Activated CD8-positive, alpha-beta memory T cell treated with anti-CD3 and anti-CD28 coated beads, Interleukin-2, amount 50 U/mL, for 24 hours (primary cell): ENCODE measurements around the gene ZNF775.

Experiments
- DNase-seq: peaks from one replicate; pipeline ENCODE4 v3.0.0-alpha.2; 2020; ENCODE audit errors: extremely low read depth

Gene ZNF775

DNA sequence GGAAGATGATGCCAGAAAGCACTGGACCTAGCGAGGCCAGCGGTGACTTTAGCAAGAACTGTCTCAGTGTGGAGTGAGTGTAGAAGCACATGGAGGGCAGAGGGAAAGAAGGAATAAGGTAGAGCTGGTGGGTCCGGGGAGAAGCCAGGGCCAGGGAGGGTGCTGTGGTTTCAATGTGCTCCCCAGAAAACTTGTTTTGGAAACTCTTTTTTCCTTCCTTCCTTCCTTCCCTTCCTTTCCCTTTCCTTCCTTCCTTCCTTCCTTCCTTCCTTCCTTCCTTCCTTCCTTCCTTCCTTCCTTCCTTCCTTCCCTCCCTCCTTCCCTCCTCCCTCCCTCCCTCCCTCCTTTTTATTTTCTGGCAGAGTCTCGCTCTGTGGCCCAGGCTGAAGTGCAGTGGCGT is 32.2 kb upstream of the ZNF775 start:
- no peak for DNase-seq

DNA sequence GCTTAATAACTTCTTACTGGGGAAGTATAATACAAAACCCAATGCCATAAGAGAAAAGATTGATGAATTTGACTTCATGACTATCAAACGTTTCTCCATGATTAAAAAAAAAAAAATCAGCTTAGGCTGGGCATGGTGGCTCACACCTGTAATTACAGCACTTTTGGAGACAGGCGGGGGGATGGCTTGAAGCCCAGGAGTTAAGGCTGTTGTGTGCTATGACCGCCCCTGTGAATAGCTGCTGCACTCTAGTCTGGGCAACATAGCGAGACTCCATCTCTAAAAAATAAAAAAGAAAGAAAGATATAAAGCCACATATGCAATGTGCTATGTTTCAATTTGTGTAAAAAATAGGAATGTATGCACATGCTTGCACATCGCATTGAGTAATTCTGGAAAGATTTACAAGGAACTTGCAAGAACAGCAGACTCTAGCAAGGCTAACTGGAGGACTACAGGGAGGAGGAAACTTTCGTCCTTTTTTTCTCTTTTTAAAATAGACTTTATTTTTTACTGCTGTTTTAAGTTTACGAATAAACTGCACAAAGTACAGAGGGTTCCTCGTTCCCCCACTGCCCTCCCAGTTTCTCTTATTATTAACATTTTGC is 27.4 kb upstream of the ZNF775 start:
- DNase-seq: no peak

DNA sequence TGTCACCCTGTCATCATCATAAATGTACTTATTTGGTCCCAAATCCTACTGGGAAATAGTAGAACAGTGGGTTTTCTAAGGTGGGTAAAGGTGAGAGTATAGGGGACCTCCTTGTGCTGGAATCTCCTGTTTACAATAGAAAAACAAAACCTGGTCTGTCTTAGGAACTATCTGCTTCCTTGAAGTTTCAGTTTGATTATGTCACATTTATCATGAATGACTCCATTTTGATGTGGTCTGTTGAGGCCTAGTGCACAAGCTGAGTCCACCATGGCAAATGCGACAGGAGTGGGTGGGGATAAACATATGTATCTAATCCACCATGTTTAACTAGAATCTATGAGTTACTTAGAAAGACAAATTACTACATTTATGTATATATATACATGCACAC is 23.5 kb upstream of the ZNF775 start:
- DNase-seq: no peak

DNA sequence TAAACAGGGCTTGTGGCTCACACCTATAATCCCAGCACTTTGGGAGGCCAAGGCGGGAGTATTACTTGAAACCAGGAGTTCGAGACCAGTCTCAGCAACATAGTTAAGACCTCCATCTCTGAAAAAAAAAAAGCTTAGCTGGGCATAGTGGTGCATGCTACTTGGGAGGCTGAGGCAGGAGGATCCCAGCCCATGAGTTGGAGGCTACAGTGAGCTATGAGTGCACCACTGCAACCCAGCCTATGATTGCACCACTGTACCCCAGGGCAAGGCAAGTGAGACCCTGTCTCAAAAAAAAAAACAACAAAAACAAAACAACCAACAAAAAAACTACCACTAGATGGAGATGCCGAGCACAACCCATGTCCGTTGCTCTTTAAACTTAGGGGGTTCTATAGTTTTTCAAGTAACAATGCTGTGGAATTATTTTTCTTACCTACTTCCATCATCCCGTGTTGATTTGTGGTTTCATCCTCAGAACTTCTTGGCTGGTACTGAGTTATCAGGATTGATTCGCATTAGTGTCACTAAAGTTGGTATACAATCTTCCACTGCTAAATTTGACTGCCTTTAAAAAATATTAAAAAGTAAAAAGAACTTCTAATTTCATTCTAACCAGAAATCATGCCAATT is 22.7 kb upstream of the ZNF775 start:
- DNase-seq: no peak

DNA sequence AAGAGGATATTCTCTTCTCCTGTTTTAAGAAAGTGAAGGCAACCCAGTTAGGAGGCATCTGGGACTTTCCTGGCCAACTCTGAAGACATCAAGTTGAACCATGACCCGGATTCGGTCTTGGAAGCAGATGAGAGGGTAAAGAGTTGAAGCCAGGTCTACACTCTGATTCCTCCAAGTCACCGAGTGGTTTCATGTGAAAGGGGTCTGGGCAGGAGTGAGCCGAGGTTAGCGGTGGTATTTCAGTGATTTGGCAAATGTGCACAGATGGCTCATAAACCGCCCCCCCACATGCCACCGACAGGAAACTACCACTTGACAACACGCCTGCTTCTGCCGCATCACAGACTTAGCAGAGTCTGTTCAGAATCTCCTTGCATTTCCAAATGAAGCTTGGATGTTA is 21.9 kb upstream of the ZNF775 start:
- no peak for DNase-seq

DNA sequence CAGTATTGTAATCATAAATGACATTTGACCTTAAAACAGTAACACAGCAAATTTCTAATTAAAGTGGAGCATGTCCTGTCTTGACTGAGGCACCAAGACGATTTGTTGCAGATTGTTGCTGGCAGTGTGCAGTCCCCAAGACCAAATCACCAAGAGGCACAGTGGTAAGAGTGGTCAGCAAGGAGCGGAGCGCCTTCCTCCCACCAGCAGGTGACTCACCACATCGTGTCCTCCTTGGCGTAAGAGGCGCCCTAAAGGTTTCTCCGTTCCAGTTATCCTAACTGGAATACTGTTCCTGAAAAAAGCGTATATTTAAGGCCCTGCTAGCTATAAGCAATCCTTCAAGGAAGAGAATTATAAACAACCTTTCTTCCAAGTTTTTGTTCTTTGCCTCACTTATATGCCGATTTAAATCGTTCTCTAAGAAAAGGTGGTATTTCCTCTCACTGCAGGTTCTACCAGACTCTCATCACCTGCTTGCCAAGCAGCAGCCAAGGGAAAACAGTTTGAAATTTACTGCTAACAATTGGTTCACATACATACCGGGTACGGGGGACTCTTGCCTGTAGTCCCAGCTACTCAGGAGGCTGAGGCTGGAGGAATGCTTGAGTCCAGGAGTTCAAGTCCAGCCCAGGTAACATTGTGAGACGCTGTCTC is 21.2 kb upstream of the ZNF775 start:
- no peak for DNase-seq

DNA sequence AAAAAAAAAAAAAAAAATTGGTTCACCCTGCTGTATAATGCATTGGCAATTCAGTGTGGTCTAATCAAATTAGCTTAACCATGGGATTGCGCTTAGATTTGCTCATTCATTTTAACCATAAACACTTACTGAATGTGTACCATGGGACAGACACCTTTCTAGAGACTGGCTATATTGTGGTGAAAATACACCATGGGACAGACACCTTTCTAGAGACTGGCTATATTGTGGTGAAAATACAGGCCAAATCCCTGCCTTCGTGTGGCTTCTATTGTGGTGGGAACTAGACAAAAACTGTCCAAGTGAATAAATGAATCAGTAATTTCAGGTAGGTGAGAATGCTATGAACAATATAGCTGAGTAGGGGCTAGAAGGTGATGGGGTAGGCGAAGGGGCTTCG is 20.7 kb upstream of the ZNF775 start:
- DNase-seq: no peak

DNA sequence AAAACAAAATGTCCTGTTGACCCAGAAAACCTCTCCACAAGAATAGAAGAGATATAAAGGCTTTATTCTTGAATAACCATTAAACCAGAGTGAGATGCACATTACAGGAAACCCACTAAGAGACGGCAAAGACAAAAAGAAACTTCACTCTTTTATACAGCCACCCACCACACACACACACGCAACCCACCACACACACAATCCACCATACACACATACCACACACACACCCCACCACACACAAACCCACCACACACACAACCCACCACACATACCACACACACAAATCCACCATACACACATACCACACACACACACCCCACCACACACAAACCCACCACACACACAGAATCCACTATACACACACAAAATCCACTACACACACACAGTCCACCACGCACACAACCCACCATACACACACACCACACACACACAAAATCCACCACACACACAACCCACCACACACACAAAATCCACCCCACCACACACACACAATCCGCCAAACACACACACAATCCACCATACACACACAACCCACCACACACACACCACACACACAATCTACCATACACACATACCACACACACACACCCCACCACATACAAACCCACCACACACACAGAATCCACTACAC is 20.0 kb upstream of the ZNF775 start:
- no peak for DNase-seq

DNA sequence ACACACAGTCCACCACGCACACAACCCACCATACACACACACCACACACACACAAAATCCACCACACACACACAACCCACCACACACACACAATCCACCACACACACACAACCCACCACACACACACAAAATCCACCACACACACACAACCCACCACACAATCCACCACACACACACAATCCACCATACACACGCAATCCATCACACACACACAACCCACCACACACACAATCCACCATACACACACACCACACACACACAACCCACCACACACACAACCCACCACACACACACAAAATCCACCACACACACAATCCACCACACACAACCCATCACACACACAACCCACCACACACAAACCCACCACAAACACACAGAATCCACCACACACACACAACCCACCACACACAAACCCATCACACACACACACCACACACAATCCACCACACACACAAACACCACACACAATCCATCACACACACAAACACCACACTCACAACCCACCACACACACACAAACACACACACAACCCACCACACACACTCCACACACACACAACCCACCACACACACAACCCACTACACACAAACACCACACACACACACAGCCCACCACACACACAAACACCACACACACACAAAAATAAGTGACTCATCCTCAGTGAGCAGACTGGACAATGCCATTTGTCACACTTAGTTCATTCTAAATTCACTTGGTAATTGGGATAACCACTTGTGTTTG is 19.3 kb upstream of the ZNF775 start:
- no peak for DNase-seq

DNA sequence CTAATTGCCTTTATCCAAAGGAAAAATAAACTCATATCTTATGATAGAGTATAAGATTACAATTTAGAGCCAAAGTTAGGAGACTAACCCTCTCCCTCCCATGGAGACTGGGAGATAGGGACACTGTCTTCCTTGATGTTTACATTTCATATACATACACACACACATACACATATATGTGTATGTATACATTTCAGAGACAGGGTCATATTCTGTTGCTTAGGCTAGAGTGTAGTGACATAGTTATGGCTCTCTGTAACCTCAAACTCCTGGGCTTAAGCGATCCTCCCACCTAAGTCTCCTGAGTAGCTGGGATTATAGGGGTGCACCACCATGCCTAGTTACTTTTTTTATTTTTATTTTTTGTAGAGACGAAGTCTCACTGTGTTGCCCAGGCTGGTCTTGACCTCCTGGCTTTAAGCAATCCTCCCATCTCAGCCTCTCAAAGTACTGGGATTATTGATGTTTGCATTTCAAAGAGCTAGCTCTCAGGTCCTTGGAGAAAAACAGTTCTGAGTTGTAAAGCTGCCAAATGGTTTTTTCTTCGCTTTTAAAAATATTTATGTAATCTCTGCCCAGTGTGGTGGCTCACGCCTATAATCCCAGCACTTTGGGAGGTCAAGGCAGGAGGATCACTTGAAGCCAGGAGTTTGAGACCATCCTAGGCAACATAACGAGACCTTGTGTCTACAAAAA is 18.6 kb upstream of the ZNF775 start:
- DNase-seq: no peak

DNA sequence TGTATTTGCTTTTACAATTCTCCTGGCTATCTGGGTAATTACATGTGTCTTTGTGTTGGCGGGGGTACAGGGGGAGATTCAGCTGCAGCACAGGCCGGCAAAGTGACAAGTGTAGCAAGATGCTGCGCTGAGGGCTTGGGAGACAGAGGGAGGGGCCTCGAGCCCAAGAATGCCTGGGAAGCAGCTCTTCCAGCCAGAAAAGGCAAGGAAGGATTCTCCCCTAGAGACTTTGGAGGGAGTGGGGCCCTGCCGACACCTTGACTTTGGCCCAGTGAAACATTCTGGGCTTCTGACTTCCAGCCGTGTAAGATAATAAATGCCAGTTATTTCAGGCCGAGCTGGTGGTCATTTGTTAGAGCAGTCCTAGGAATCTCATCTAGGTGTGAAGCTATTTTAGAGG is 17.7 kb upstream of the ZNF775 start:
- no peak for DNase-seq

DNA sequence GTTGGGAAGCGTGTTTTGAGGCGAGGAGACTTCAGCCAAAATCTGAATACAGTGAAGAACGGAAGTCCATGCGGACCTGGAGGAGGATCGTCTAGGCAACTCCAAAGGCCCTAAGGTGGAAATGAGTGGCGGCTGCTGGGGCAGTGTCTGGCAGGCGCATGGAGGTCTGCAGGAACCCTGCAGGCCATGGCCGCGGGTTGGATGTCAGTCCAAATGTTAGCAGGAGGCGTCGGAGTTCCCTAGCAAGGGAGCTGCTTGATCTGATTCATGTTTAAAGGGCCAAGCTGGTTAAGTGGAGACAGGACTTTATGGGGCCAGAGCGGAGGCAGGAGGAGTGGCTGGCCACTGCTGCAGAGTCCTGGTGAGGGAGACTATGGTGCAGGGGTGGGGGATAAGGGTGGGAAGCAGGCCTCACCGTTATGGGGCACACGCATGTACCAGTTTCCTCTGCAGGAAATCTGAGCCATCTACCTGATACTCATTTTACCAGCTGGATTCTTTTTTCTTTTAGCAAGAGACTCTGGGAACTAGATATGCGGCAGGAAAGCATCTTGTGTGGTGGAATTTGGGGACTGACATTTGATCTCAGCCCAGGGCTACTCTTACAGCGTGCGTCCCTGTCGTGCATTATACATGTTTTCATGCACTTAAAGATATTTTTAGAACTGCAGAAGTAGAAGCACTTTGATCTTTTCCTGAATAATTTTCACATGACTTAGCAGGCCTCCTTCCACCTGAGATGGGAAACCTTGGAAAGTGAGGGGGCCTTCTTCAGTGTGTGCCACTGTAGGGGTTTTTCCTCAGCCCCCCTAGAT is 17.1 kb upstream of the ZNF775 start:
- no peak for DNase-seq

DNA sequence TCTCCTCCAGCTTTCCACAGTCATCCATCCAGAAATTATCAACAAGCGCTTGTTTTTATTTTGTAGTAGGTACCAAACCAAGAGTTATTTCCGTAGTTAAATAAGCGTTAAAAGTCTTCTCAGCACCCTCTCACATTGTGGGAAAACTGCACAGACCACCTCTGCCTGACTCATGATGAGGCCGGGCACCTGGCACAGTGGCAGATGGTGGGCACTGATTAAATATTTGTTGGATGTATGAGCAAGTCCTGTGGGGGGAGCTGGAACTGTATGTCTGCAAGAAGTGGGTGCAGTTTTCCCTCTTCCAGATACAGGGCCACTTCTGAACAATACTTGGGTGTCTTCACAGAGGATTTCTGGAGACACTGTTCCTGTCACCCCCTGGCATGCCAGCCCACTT is 15.8 kb upstream of the ZNF775 start:
- DNase-seq: no peak

DNA sequence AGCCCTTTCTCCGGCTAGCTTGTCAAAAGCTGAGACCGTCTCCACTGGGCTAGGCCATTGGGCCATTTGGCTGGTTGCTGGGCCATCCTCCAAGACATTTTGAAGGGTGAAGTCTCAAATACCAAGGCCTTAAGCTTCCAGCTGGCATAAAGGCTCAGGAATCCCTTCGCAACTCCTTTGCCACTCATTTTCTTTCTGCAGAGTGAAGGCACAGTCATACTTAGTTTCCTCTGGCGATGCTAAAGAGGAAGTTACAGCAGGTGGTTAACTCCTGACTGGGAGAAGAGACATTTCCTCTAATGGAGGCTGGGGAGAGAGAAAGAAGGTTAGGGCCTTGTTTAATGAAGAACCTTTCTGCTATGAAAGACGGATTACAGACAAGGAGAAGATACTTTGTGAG is 15.3 kb upstream of the ZNF775 start:
- DNase-seq: no peak

DNA sequence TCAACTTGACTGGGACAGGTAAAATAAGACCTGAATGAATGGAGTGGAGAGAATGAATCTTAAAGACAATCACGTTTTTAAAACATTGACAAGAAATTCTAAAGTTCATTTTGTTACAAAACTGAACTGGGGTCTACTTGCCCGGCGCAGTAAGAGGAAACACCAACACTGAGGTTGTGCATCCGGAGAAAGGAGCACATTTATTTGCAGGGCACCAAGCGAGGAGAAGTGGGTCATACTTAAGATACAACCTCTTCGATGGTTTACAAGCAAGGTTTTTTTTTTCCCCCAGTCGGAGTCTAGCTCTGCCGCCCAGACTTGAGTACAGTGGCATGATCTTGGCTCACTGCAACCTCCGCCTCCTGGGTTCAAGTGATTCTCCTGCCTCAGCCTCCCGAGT is 13.9 kb upstream of the ZNF775 start:
- no peak for DNase-seq

DNA sequence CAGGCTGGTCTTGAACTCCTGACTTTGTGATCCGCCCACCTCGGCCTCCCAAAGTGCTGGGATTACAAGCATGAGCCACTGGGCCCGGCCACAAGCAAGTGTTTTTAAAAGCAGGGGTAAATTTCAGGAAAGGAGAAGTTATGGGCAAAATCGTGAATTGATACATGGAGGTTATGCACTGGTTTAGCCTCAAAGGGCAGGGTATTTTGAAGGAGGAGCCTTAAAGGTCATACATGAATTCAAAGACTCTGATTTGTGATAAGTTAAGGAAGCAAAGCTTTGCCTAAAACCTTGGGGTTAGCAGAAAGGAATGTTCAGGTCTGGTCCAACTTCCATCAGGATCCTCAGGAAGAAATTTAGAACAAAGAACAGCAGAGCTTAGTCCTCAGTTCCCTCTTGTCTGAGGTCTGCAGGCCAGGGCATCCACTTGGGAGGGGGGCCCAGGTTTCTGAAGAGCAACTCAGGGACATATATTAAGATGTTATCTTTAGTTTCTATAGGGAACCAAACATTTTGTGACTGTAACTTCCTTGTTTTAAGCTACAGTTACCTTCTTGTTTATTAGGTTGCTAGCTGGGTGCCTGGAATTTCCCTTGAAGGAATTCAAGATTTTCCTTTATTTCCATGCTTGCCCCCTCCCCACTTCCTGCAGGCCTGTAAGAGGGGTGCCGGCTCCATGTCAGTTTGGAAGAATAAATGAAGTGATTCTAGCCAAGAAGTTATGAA is 13.3 kb upstream of the ZNF775 start:
- DNase-seq: no peak

DNA sequence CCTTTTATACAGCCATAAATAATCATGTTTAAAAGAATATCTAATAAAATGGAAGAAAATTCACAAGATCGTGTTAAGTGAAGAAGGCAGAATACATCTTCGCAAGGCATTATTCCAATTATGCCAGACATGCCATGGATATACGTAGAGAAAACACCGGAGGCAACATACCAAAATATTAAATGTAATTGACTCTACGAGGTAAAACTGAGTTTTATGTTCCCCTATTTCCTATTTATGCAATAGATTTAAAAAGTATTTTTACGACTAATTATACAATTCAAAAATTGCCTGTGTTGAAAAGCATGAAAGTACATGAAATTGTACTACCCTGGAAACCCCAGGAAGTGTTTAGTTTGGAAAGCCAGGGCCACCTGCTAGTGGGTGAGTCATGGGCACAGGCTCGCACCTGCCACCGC is 11.4 kb upstream of the ZNF775 start:
- no peak for DNase-seq

DNA sequence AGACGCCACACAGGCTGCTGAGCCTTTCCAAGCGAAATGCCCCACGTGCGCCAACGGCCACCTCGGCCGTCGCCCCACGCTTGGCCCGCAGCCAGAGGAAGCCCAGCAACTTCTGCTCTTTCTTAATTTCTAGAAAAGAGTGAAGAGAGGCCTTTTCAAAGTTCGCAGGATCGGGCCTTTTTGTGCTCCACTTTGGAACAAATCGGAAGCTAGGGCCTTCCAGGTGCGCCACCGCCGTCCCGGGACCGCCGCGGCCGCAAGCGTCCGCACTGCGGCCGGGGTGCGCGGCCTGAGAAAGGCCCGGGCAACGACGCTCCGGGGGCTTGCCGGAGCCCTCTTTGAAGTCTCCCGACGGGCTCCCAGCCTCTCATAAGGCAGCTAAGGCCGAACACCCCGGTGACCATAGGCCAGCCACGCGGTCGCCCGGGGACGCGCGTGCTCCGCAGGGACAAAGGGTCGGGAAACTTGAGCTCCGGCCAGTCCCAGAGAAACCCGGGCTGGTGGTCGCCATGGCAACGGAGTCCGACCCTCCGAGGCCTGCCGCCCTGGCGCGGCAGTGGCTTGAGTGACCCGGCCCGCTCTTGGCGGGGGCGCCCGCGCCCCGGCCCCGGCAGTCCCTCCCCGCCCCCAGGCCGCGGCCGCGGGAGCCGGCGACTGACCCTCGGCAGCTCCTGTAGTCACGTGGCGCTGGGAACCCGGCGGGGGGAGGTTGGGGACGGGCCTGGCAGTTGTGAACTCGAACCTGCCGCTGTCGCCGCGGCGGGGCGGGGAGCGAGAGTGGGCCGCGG is 10.8 kb upstream of the ZNF775 start, which contains the start of gene REPIN1:
REPIN1 (plus strand) TSS at position 727 of the 788 bp plus-strand sequence. CDS start 890 bp downstream, outside the sequence.
- no peak for DNase-seq
